Retina (tissue), 1 donor: Measurements from ENCODE around the gene SPINT2.

Experiments
- DNase-seq: peaks from one replicate; pipeline ENCODE4 v3.0.0-alpha.2; 2016

SPINT2 gene

DNA sequence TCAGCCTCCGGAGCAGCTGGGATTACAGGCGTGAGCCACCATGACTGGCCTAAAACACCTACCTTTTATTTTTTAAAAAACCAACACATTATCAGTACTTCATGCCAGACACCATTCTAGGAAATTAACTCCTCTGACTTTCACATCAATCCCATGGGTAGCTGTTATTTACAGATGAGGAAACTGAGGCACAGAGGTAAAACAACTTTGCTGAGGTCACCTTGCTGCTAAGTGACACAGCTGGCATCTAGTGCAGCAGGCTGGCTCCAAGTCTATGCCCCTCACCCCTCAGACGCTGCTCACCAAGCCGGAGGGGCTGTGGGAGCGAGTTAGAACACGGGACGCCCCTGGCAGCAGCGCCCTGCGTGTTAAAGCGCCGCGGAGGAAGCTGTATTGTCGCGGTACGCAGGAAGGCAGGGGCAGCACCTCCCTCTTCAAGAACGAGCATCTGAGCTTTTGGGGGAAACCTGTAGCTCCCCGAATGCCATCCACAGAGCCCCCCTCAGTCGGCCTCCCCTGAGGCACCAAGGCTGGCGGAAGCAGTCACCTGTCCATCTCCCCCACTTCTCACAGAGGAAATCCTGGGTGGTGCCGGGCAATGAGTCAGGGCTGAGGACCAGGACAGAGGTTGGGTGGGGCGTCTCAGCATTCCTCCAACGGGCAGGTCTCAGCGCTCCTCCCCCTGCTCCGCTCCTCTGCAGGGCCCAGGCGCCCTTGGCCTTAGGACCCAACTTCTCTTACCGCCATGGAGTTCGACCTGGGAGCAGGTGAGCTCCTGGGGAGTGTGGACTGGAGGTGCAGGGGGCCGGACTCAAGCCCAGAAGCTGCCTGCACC lies 39.4 kb downstream of the SPINT2 start, which contains the start of gene C19orf33:
Gene C19orf33, plus strand, starts transcription at position 735 of the 835 bp plus-strand sequence. Its CDS starts 11 bp downstream, at position 746.
- no peak for DNase-seq

GRCh38 chr19:38304352-38304865 lies 40.0 kb downstream of the SPINT2 start:
- DNase-seq, result no peak

DNA sequence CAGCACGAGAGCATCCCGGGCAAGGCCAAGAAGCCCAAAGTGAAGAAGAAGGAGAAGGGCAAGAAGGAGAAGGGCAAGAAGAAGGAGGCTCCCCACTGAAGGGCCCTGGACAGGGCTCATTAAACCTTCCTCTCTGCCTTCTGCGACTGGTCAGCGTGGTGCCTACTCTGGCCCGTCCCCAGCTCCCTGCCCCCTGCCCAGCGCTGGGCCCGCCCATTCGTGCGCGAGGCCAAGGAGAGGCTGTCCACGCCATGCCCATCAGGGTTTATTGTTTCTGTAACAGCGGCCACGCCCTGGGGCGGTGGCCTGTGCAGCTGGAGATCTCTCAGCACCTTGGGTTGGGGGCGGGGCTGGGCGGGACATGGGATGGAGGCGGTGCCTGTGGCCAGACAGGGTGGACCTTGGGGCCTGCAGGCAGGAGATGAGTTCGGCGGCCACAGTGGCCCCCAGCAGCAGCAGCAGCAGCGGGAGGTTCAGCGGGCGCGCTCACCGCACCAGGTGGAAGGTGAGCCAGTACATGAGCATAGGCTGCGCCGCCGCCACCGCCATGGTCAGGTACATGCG lies 40.6 kb downstream of the SPINT2 start:
- peak; percentile 60 for DNase-seq

GRCh38 chr19:38306236-38306635 lies 41.9 kb downstream of the SPINT2 start:
- DNase-seq, result no peak

DNA sequence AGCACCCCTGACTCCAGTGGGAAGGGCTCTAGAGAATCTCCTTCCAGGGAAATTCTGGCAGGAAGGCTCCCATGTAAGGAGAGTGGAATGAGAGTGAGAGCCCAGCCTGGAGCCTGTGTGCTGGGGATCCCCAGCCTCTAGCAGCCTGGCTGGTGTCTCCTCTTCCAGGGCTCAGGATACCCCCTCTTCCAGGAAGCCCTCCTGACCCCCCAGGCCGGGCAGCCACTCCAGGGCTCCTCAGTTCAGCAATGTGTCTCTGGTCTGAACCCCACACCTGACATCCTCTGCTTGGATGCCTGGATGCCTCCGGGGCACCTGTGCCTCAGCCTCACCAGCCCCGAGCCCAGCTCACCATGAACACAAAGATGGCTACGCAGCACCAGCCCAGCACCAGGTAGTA lies 42.7 kb downstream of the SPINT2 start:
- no peak for DNase-seq

- no peak for DNase-seq
These were observed 43.2 kb downstream of the SPINT2 start for GRCh38 chr19:38307597-38307996.

- DNase-seq, result no peak
These were observed 43.8 kb downstream of the SPINT2 start for GRCh38 chr19:38308006-38308766.

DNA sequence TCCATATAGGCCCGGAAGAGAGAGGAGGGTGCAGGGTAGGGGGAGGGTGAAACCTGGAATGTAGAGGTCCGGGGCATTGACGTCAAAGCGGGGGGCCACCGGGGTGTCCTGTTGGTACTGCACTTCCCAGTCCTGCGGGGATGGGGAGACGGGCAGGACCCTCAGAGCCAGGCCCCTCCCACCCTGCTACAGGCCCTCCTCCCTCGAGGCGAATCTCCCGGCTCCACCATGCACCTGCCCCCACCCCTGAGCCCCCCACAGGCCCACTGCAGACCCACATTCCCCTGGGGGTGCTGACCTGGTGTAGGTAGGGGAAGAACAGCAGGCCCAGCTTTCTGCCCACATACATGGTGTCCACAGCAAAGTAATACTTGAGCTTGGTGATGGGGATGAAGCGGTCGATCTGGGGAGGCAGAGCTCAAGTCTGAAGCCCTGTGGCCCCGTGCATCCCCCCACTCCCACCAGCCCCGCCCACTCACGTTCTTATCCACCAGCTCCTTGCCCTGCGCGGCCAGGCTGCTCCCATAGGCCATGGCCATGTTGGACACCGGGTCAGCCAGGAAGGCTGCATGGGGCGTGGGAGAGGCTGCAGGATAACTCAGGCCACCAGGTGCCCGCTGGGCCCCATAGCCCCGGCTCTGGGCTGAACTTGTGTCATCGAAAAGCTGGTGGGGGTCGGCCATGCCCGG lies 44.7 kb downstream of the SPINT2 start:
- DNase-seq, result no peak

DNA sequence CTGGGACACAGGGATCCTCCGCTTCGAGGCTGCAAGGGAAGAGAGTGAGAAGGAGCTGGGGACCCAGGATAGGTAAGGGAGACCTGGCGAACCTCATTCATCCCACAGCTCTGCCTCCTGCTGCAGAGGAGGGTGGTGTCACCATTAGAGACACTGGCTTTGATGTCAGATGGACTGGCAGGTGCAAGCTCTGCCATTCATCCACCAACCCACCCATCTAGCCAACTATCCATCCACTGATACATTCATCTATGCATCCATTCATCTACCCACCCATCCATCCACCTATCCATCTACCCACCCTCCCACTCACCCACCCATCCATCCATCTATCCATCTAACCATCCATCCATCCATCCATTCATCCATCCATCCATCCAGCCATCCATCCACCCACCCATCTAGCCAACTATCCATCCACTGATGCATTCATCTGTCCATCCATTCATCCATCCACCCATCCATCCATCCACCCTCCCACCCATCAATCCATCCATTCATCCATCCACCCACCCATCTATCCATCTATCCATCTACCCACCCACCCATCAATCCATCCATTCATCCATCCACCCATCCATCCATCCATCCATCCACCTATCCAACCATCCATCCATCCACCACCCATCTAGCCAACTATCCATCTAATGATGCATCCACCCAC lies 45.4 kb downstream of the SPINT2 start:
- no peak for DNase-seq

GRCh38 chr19:38310279-38310670 lies 45.9 kb downstream of the SPINT2 start:
- no peak for DNase-seq

DNA sequence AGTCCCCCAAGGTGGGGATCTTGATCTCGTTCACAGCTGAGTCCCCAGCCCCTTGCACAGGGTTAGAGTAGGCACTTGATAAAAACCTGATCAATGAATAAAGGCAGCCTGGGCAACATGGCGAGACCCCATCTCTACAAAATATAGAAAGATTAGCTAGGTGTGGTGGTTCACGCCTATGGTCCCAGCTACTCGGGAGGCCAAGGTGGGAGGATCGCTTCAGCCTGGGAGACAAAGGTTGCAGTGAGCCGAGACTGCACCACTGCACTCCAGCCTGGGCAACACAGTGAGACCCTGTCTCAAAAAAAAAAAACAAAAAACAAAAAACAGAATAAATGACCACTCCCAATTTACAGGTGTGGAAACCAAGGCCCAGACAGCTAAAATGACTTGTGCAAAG lies 46.6 kb downstream of the SPINT2 start:
- DNase-seq, result no peak

DNA sequence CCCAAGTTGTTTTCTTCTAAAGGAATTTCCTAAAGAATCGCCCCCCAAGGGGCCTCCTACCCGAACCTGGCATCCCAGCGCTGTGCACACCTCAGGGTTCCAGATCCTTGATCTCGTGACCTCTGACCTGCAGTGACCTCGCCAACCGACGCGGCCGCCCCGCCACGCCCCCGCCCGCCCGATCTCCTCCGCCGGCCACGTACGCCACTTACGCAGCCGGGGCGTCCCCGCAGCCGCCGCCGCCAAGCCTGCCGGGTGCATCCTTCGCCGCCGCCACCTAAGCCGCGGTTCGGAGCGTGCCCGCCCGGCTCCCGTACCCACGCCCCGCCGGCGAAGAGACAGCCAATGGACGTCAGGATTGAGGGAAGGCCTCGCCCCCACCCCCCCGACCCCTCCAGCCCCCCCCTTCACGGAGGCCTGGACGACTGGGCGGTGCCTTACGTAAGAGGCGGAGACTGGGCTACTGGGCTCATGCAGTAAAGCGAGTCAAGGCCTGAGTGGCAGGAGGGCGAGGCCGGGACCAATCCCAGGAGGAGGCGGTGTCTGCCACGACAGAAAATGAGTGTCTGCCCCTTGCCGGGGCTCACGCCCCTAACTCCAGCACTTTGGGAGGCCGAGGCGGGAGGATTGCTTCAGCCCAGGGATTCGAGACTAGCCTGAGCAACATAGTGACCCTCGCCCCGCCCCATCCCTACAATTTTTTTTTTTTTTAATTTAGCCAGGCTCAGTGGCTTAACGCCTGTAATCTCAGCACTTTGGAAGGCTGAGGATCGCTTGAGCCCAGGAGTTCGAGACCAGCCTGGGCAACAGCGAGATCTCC lies 51.5 kb downstream of the SPINT2 start, which contains the start of gene YIF1B:
Gene YIF1B, minus strand, starts transcription at position 291 of the 820 bp plus-strand sequence. Its CDS starts 30 bp downstream, at position 261.
- peak; percentile 92 for DNase-seq

DNA sequence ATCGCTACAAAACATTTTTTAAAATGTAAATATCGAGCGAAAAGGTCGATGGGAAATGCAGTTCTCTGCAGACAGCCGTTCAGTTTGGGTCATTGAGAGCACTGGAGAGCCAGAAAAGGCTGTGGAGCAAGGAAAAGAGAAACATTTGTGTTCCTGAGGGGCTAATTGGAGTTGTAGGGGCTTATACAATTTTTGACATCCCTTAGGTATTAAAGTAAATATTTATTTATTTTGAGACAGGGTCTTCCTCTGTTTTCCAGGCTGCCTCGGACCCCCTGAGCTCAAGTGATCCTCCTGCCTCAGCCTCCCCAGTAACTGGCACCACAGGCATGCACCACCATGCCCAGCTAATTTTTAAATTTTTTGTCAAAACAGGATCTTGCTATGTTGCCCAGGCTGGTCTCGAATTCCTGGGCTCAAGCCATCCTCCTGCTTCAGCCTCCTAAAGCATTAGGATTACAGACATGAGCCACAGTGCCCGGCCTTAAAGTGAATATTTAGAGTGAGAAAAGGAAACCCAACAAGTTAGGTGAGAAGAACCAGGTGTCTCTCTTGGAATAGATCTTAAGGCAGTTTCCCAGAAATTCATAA lies 52.2 kb downstream of the SPINT2 start:
- DNase-seq, result no peak

DNA sequence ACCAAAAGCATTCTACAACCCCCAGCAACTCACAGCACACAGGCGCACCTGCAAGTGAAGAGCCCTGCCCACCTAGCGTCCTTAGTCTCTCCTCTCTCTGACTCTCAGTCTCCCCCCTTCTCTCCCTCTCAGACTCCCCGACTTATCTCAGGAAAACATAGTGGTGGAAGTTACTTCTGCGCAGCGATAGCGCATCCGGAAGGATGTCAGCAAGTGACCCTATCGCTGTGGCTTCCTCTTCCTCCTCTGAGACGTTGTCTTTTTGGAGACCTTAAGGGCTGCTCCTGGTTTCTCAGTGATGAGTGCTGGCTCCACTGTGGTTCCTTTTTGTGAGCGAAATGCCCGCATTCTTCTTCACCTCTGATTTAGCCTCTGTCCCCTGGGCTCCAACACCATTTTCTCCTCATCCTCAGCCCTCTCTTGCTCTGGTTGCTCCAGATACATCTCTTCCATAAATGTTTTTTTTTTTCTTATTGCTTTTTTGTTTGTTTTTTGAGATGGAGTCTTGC lies 52.8 kb downstream of the SPINT2 start:
- no peak for DNase-seq

DNA sequence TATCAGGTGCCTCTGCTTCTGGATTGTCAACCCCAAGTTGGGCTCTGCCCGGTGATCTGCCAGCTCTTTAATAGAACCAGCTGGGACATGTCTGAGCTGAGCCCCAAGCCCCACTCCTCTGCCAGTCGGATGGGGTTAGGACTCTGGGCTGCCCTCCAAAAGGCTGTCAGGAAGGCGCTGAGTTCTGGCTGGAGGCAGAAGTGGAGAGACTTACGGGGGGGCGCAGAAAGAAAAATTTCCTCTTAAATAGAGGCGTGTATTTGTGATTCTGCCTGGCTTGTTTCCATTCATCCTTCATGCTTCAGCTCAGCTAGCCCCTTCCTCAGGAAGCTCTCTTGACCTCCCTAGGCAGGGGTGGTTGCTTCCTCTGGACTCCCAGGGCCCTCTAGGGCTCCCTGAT lies 54.3 kb downstream of the SPINT2 start:
- no peak for DNase-seq

- peak; percentile 75 for DNase-seq
These were observed 55.3 kb downstream of the SPINT2 start, which contains the start of gene KCNK6 for GRCh38 chr19:38319421-38320258. Gene KCNK6, plus strand, starts transcription at chr19:38319845. Its CDS starts 106 bp downstream, at chr19:38319951.

- no peak for DNase-seq
These were observed 56.6 kb downstream of the SPINT2 start for GRCh38 chr19:38320969-38321339.

GRCh38 chr19:38321646-38322196 lies 57.3 kb downstream of the SPINT2 start:
- DNase-seq, result no peak

DNA sequence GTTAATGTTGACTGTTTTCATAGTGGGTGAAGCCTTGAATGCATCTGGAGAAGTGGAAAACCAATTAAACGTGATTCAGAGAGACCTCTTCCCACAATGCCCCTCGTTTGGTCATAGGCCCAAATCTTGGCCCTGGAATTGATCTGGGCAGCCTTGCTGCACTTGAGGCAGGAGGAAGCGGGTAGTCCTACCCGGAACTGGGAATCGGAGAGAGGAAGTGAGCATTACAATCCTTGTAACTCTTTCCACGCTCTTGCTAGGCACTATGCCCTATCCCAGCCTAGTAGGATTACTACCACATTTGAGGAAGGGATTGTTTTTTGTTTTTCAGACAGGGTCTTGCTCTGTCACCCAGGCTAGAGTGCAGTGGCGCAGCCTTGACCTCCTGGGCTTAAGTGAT lies 58.9 kb downstream of the SPINT2 start:
- DNase-seq, result no peak
